GM19035 (cell line): ENCODE measurements around the gene LRMDA.

Experiments
- ATAC-seq: cut with Tn5 transposase; IDR thresholded peaks from one replicate; pipeline ENCODE4 v1.9.1; 2021; ENCODE audit not compliant: unreplicated experiment

The LRMDA gene

DNA sequence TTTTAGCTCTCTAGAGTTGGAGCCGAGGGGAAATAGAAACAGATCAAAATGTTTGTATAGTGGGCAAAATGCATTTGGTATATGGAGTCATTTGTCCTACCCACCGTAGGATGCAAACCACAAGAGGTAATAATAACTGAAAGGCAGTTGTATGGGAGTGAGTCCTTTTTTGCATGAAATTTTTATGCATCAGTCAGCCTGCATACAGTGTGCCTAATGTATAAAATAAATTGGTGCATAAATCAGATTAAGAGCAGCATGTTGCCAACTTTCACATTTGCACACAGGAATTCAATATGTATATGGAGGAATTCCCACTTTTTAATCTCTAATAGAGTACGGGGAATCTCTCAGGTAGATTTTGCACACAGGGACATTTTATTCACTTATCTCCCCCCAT is 262.8 kb downstream of the LRMDA start:
- no peak for ATAC-seq

DNA sequence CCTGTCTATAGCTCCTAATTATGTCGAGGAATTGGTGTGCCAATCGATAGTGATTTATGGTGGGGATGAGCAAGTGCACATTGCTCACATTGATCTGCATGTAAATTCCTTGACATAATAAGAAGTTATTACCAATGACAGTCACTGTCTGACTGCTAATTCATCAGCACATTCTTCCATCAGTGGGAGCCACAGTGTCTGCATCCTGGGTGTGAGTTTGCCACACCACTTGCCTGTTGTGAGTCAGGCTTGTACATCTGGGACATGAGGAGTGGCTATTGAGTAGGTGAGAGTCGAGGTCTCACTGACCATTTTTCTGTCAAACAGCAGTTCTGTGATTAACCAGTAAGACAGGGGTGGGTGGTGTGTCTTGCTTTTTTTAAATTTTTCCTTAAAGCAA is 263.4 kb downstream of the LRMDA start:
- ATAC-seq = no peak

- no peak for ATAC-seq
Measured at GRCh38 chr10:75695994-75696393, 264.6 kb downstream of the LRMDA start.

GRCh38 chr10:75696536-75696935 is 265.1 kb downstream of the LRMDA start:
- no peak for ATAC-seq

GRCh38 chr10:75703191-75703854 is 271.9 kb downstream of the LRMDA start:
- ATAC-seq = no peak

GRCh38 chr10:75705426-75705825 is 274.0 kb downstream of the LRMDA start:
- ATAC-seq = no peak

GRCh38 chr10:75707080-75707840 is 275.8 kb downstream of the LRMDA start:
- no peak for ATAC-seq

GRCh38 chr10:75708060-75708459 is 276.6 kb downstream of the LRMDA start:
- ATAC-seq = no peak

DNA sequence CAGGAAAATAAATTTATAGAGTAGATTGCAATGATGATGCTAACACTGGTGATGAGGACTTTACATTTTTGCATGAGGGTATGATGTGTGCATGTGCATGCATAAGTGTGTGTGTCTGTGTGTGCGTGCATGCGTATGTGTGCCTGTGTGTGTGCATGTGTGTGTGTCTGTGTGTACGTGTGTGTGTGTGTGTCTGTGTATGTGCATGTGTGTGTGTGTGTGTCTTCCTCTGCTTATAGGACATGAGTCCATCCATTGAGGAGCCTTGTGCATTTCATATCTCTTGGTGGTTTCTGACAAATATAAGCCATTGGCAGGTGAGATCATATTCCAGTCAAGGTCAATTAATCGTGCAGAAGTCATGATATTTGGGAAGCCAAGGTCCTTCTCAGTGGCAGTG is 277.8 kb downstream of the LRMDA start:
- no peak for ATAC-seq

GRCh38 chr10:75709811-75710210 is 278.4 kb downstream of the LRMDA start:
- ATAC-seq = no peak

- ATAC-seq = no peak
Measured at GRCh38 chr10:75712242-75712880, 280.9 kb downstream of the LRMDA start.

DNA sequence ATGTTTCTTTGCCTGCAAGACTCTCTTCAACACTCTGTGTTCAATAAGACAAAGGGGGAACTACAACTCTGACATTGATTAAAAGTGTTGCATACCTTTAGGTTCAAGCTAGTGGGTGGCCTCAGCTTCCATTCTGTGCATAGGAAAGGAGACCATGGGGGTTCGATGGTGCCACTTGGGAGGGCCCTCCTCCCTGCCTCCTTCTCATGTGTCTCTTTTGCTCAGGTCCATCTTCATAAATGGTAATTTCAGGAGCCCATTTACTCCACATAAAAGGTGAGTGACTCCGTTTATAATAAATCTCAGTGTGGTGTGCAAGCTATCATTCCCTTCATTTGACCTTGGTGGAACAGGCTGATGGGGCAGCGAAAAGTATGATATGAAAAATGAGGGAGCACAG is 285.1 kb downstream of the LRMDA start:
- ATAC-seq = no peak

DNA sequence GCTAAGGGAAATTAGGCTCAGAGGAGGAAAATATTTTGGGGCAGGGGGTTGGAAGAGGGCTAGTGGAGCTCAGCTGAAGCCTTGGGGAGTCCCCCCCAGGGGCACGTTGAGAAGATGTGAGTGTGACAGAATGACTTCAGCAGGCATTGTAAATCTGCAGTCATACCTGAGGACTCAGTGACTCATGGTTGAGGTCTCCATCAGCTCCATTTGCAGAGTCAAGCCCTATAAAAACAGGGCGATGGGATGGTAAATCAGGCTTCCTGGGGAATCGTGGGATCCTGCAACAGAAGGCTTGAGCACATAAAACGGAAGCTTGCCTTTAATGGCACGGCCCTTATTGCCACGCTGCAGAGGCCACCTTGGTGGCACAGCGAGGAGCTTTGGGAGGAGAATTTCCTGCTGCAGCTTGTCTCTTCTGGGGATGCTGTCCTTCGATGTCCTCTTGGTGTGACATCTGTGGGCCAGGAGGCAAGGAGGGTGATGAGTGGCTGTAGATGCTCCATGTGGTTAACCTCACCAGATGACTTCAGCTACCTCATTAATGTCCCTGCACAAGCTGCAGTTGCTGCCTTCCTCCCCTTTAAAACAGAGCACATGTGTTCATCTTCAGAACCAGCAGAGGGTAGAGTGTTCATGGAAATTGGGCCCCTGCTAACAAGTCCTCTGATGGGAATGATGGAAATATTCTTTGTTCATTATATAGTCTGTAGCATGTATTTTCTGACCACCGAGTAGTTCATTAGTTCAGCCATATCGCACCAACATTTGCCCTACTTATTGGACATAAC is 285.9 kb downstream of the LRMDA start:
- no peak for ATAC-seq

- ATAC-seq = no peak
Measured at GRCh38 chr10:75718991-75719390, 287.6 kb downstream of the LRMDA start.

GRCh38 chr10:75720157-75720556 is 288.7 kb downstream of the LRMDA start:
- no peak for ATAC-seq

DNA sequence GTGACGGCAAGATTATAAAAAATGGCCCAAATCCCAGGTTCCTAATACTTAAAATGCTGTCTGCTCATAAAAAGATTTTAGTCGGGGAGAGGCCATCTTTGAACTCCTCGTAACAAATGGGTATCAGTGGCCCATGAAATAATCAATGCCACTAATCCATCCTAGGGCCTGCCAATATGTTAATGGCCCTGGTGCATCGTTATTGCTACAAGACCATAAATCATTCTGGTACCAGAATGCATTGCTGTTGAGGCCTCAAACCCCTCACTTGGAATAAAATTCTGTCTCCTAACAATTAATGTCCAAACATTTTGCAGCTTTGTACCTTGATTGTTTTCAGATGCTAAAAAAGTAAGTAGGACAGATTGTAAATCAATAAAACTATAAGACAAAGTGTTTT is 290.6 kb downstream of the LRMDA start:
- no peak for ATAC-seq

GRCh38 chr10:75722609-75723008 is 291.2 kb downstream of the LRMDA start:
- no peak for ATAC-seq

GRCh38 chr10:75723319-75723980 is 292.0 kb downstream of the LRMDA start:
- ATAC-seq = no peak

DNA sequence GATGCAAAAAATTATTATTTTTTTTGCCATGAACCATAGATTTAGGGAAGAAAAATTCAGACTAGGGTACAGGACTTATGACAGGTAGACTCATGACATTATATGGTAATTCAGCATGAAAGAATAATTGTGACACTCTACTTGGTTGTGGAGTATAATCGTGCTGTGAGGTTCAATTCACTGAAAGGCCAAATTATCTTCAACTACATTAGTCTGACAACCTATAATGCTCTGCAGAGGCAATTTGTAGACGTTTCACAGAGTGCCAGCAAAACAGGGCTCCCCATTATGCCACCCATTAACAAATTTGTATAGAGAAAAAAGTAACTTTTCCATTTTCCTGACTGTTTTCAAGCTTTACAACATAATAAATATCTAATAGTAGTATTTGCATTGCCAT is 292.6 kb downstream of the LRMDA start:
- ATAC-seq = no peak

DNA sequence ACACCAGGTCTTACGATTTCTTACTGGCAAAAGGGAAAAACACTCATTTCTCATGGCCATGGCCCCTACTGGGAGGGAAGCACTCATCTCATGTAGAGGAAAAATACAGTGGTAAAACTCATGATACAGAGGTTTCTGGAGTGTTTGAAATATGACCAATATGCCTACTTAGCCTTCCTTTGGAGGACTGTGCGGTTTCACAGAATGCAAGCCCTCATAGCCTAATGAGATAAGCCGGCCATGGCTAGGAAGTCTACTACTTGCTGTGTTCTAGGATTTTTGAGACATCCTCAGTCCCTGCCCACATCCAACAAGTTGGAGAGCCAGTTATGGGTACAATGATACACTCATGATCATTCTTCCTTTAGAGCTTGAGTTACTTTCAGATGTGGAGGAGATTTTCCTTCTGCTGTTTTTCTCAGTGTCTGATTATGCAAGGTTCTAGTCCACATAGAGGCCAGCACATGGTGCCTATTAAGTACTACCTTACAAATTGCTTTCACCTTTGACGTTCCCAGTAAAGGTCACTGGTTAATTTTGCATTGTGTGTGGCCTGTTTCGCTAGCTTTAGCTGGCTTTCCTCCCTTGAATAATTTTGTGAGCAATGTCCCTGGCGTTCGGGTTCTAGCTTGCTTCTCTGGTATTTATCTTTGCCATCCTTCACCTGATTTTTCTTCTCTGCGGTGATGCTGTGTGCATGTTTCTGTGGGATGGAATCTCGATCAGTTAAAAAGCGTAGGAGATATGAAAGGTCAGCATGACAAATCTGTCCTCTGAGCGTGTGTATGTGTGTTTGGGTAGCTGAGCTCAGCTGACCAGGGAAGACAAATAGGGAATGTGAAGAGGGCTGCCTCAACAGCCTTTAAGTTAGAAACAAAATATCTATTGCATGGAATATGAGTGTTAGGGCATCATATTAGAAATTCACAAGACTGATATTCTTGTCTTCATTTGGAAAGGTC is 295.4 kb downstream of the LRMDA start:
- no peak for ATAC-seq
